Epithelial cell of alveolus of lung (primary cell): ENCODE results near the gene NCBP2L. TPM values are rescaled to one million over a fixed set of nuclear protein-coding genes. Genes with fewer than 3 reads are reported as not detected.

ENCODE experiments used
- total RNA-seq: library from RNA; depleted of rRNA; stranded (reverse); fragments of >200 nt; gene quantifications from 2 replicates; pipeline ENCODE4 v1.2.1, GENCODE V29; 2015

The NCBP2L gene
- total RNA-seq: not detected in 2 replicates

GRCh38 chrX:107777536-107777832 is at the start of gene NCBP2L:
Gene NCBP2L (plus strand): TSS chrX:107777733. CDS start chrX:107794221, 16,488 bp downstream.

DNA sequence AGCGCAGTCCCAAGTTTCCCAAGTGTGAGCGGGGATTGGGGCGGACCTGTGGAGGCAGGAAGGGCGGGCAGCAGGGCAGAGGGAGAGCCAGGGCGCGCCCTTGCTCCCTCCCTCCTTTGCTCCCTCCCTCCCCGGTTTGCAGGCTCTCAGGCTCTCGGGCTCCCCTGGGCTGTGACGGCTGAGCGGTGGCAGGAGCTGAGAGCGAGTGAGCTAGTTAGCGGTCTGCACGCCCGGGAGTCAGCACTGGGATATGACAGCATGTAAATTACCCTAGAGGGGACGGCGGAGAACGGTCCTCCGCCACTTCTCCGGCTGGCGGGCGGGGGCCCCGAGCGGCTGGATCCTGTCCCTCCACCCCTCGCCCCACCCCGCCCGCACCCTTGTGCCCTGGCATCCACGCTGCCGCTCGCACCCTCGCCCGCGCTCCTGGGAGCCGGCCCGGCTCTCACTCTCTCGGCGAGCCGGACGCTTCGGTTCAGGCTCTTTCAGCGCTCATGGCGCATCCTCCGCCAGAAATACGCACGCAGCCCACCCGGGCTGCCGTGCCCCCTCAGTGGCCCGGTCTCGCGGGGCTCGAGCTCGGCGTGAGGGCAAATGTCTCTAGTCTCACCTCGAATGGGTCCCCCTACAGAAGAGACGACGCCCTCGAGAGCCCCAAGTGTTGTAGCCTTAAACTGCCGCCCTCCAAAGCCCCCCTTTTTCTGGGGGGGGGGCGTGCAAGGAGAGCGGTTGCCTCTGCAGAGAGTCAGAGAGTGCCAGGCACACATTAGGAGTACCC is 1.6 kb upstream of the NCBP2L start, which contains the start of gene TSC22D3:
Gene TSC22D3, minus strand, starts transcription at position 54 of the 778 bp plus-strand sequence. CDS start 368 bp downstream, outside the sequence.

GRCh38 chrX:107825698-107826237 is 48.2 kb downstream of the NCBP2L start, which contains the start of gene MID2:
Gene MID2 (plus strand): TSS chrX:107825866. CDS start chrX:107826427, 561 bp downstream.

Other genes with a start within 250 kb of the NCBP2L start
- gene PRPS1, start 149.2 kb upstream of the NCBP2L start, total RNA-seq: 19.8 and 23.4 TPM in 2 replicates
- gene TSC22D3, start 1.9 kb upstream of the NCBP2L start, total RNA-seq: 105 and 175 TPM in 2 replicates
- 6.4 and 22.1 TPM in 2 replicates for gene MID2, start 48.1 kb downstream of the NCBP2L start, total RNA-seq
- not detected in 2 replicates for gene TEX13B, start 204.6 kb downstream of the NCBP2L start, total RNA-seq